Liver (tissue), 9 donors: ENCODE results near the gene PCBP1. TPM values are rescaled to one million over a fixed set of nuclear protein-coding genes. Genes with fewer than 3 reads are reported as not detected.
"Not testable (repeated sequence)": the region's sequence is repeated elsewhere in the genome, so short reads cannot be mapped to it uniquely, and the experiment has no call there.

Experiments used
- DNase-seq: peaks from one replicate; pipeline ENCODE4 v3.0.0-alpha.2; 2017; ENCODE audit warnings: low spot score
- H3K27ac ChIP-seq, 2 donors: one replicate each; pipeline ENCODE4 v1.7.0; 2013; ENCODE audit warnings: inconsistent platforms in 2 of 2, low read length in 2 of 2, control low read depth in 1 of 2, low read depth in 1 of 2, mild to moderate bottlenecking in 1 of 2
- H3K27me3 ChIP-seq, 4 donors: one replicate each; pipeline versions ENCODE4 v1.6.1 to v1.7.0; 2013; ENCODE audit warnings: low read length in 3 of 4, inconsistent platforms in 1 of 4, mild to moderate bottlenecking in 1 of 4, moderate library complexity in 1 of 4; ENCODE audit not compliant: control insufficient read depth in 4 of 4, insufficient read depth in 4 of 4
- H3K36me3 ChIP-seq, 4 donors: one replicate each; pipeline versions ENCODE4 v1.6.1 to v1.7.0; 2013; ENCODE audit warnings: low read length in 3 of 4, mild to moderate bottlenecking in 3 of 4, low read depth in 1 of 4, moderate library complexity in 1 of 4; ENCODE audit not compliant: control insufficient read depth in 4 of 4, insufficient read depth in 3 of 4
- H3K4me1 ChIP-seq, 4 donors: one replicate each; pipeline versions ENCODE4 v1.6.1 to v1.7.0; 2013; ENCODE audit warnings: low read length in 3 of 4, mild to moderate bottlenecking in 3 of 4, moderate library complexity in 1 of 4; ENCODE audit not compliant: control insufficient read depth in 4 of 4, insufficient read depth in 4 of 4
- H3K4me3 ChIP-seq, 3 donors: one replicate each; pipeline versions ENCODE4 v1.6.1 to v1.7.0; 2013; ENCODE audit warnings: low read length in 3 of 3, control low read depth in 1 of 3, low read depth in 1 of 3, mild to moderate bottlenecking in 1 of 3
- H3K9ac ChIP-seq, 2 donors: one replicate each; pipeline ENCODE4 v1.7.0; 2013; ENCODE audit warnings: low read length in 2 of 2, mild to moderate bottlenecking in 2 of 2, moderate library complexity in 2 of 2, control low read depth in 1 of 2, low read depth in 1 of 2
- H3K9me3 ChIP-seq, 4 donors: one replicate each; pipeline versions ENCODE4 v1.6.1 to v1.7.0; 2013; ENCODE audit warnings: low read length in 3 of 4; ENCODE audit not compliant: control insufficient read depth in 4 of 4
- ATF3 ChIP-seq: IDR thresholded peaks from 2 replicates; pipeline ENCODE4 v1.6.1; 2016; ENCODE audit warnings: antibody characterized with exemption
- EGR1 ChIP-seq, 2 donors: IDR thresholded peaks; 2 replicates each; pipeline ENCODE4 v1.6.1; 2016 to 2018; ENCODE audit warnings: antibody characterized with exemption in 2 of 2, low read depth in 2 of 2
- FOXA1 ChIP-seq: IDR thresholded peaks from 2 replicates; pipeline ENCODE4 v1.6.1; 2016; ENCODE audit warnings: antibody characterized with exemption
- FOXA2 ChIP-seq: IDR thresholded peaks from 2 replicates; pipeline ENCODE4 v1.6.1; 2016; ENCODE audit warnings: antibody characterized with exemption
- GABPA ChIP-seq, 2 donors: IDR thresholded peaks in 1 of 2; conservative IDR thresholded peaks in 1 of 2; 2 replicates each; pipeline ENCODE4 v1.6.1; 2016; ENCODE audit warnings: antibody characterized with exemption in 2 of 2, mild to moderate bottlenecking in 1 of 2, moderate library complexity in 1 of 2
- HNF4A ChIP-seq, 2 donors: conservative IDR thresholded peaks; 2 replicates each; pipeline ENCODE4 v1.6.1; 2016; ENCODE audit warnings: antibody characterized with exemption in 2 of 2, mild to moderate bottlenecking in 2 of 2
- HNF4G ChIP-seq: IDR thresholded peaks from 2 replicates; pipeline ENCODE4 v1.6.1; 2016; ENCODE audit warnings: antibody characterized with exemption
- JUND ChIP-seq, 2 donors: IDR thresholded peaks; 2 replicates each; pipeline ENCODE4 v1.6.1; 2016; ENCODE audit warnings: antibody characterized with exemption in 2 of 2
- MAX ChIP-seq: IDR thresholded peaks from 2 replicates; pipeline ENCODE4 v1.6.1; 2016; ENCODE audit warnings: antibody characterized with exemption
- NR2F2 ChIP-seq: IDR thresholded peaks from 2 replicates; pipeline ENCODE4 v1.6.1; 2016; ENCODE audit warnings: antibody characterized with exemption
- REST ChIP-seq: IDR thresholded peaks from 2 replicates; pipeline ENCODE4 v1.6.1; 2016; ENCODE audit warnings: antibody characterized with exemption, mild to moderate bottlenecking
- RXRA ChIP-seq, 2 donors: IDR thresholded peaks; 2 replicates each; pipeline ENCODE4 v1.6.1; 2017 to 2018; ENCODE audit warnings: antibody characterized with exemption in 2 of 2, mild to moderate bottlenecking in 1 of 2
- SP1 ChIP-seq: IDR thresholded peaks from 2 replicates; pipeline ENCODE4 v1.6.1; 2018; ENCODE audit warnings: antibody characterized with exemption, mild to moderate bottlenecking
- TAF1 ChIP-seq: conservative IDR thresholded peaks from 2 replicates; pipeline ENCODE4 v1.6.1; 2016; ENCODE audit warnings: antibody characterized with exemption, mild to moderate bottlenecking
- YY1 ChIP-seq: IDR thresholded peaks from 2 replicates; pipeline ENCODE4 v1.6.1; 2016; ENCODE audit warnings: antibody characterized with exemption, mild to moderate bottlenecking
- WGBS: extraction: QIAGEN DNeasy Blood & Tissue Kit; methylation state at CpG from one replicate; pipeline ENCODE4 v1.1.7; 2013; 5-methylcytosine and 5-hydroxymethylcytosine counted together
- polyA plus RNA-seq, 2 donors: library from polyadenylated mRNA; stranded (reverse) in 1 of 2; unstranded in 1 of 2; fragments of 200-250 nt in 1 of 2; fragments of >200 nt in 1 of 2; fragmentation: Nextera tagmentation in 1 of 2; extraction: Ambion mirVana in 1 of 2; gene quantifications; one replicate each; pipeline versions ENCODE4 v1.2.1 to v1.2.3, GENCODE V29; 2013 to 2015
- total RNA-seq, 2 donors: library from RNA; depleted of rRNA; stranded (reverse); fragments of >200 nt; gene quantifications; one replicate each; pipeline ENCODE4 v1.2.3, GENCODE V29; 2014
- TF ChIP-seq, protein P1 (sequence below): IDR thresholded peaks from 2 replicates; pipeline ENCODE4 v1.6.1; 2016; ENCODE audit warnings: antibody characterized with exemption
- donor health status: healthy.
- donor health status: healthy.
- donor health status: healthy.
- donor health status: healthy.
- donor health status: healthy.

The PCBP1 gene
- total and polyA plus RNA-seq, 4 donors = 64.0 to 202 (median 87.9) TPM

- H3K9ac ChIP-seq = no peak overlapping the region
- WGBS = 88% methylated on average over 7 of the region's 7 CpGs
- no peaks in the 10 kb centered on the region for H3K9me3 ChIP-seq
- peaks cover 6 to 26% (median 12%) of the 10 kb centered on the region in 4 donors for H3K4me1 ChIP-seq
- peak overlapping the region; percentile 5 to 14 for H3K27ac ChIP-seq
- no peaks in the 10 kb centered on the region for H3K27me3 ChIP-seq
- no peak for DNase-seq
- H3K36me3 ChIP-seq = no peaks in the 10 kb centered on the region
- no peak for TF ChIP-seq MAX
- no peak for TF ChIP-seq ATF3
- TF ChIP-seq HNF4G = no peak
- no peak for TF ChIP-seq TAF1
- TF ChIP-seq JUND (IDR thresholded peaks at IDR 0.05) = no peak
- TF ChIP-seq SP1 = no peak
- TF ChIP-seq, protein P1, sequence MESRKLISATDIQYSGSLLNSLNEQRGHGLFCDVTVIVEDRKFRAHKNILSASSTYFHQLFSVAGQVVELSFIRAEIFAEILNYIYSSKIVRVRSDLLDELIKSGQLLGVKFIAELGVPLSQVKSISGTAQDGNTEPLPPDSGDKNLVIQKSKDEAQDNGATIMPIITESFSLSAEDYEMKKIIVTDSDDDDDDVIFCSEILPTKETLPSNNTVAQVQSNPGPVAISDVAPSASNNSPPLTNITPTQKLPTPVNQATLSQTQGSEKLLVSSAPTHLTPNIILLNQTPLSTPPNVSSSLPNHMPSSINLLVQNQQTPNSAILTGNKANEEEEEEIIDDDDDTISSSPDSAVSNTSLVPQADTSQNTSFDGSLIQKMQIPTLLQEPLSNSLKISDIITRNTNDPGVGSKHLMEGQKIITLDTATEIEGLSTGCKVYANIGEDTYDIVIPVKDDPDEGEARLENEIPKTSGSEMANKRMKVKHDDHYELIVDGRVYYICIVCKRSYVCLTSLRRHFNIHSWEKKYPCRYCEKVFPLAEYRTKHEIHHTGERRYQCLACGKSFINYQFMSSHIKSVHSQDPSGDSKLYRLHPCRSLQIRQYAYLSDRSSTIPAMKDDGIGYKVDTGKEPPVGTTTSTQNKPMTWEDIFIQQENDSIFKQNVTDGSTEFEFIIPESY = no peak
- TF ChIP-seq GABPA (IDR thresholded peaks at IDR 0.05 in 1 of 2, conservative IDR thresholded peaks at IDR 0.05 in 1 of 2) = no peak
- TF ChIP-seq FOXA2 = no peak
- no peak for TF ChIP-seq RXRA (IDR thresholded peaks at IDR 0.05)
- TF ChIP-seq FOXA1 = no peak
- no peak for TF ChIP-seq NR2F2
- TF ChIP-seq EGR1 (IDR thresholded peaks at IDR 0.05; ENCODE audit: low read depth in 2 of 2) = no peak
- no peak for TF ChIP-seq HNF4A (conservative IDR thresholded peaks at IDR 0.05)
- no peak for TF ChIP-seq YY1
- H3K4me3 ChIP-seq = no peak overlapping the region
These were observed 4.5 kb downstream of the PCBP1 start for GRCh38 chr2:70091816-70092215.

DNA sequence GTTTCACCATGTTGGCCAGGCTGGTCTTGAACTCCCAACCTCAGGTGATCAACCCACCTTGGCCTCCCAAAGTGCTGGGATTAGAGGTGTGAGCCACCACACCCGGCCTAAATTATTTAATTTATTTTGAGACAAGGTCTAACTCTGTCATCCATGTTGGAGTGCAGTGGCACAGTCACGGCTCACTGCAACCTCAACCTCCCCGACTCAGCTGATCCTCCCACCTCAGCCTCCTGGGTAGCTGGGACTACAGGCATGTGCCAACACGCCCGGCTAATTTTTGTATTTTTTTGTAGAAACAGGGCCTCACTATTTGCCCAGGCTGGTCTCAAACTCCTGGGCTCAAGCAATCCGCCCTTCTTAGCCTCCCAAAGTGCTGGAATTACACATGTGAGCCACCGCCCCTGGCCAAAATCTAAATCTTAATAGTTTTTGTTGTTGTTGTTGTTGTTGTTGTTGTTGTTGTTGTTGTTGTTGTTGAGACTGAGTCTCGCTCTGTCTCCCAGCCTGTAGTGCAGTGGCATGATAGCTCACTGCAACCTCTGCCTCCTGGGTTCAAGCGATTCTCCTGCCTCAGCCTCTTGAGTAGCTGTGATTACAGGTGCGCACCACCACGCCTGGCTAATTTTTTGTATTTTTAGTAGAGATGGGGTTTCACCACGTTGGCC is 5.4 kb downstream of the PCBP1 start:
- H3K27ac ChIP-seq, DNase-seq, H3K9ac ChIP-seq, H3K4me3 ChIP-seq, H3K27me3 ChIP-seq, H3K9me3 ChIP-seq, H3K36me3 ChIP-seq: not testable (repeated sequence)
- peaks cover 10 to 26% (median 12%) of the 10 kb centered on the region in 4 donors for H3K4me1 ChIP-seq
- 96% methylated on average over 12 of the region's 12 CpGs for WGBS

DNA sequence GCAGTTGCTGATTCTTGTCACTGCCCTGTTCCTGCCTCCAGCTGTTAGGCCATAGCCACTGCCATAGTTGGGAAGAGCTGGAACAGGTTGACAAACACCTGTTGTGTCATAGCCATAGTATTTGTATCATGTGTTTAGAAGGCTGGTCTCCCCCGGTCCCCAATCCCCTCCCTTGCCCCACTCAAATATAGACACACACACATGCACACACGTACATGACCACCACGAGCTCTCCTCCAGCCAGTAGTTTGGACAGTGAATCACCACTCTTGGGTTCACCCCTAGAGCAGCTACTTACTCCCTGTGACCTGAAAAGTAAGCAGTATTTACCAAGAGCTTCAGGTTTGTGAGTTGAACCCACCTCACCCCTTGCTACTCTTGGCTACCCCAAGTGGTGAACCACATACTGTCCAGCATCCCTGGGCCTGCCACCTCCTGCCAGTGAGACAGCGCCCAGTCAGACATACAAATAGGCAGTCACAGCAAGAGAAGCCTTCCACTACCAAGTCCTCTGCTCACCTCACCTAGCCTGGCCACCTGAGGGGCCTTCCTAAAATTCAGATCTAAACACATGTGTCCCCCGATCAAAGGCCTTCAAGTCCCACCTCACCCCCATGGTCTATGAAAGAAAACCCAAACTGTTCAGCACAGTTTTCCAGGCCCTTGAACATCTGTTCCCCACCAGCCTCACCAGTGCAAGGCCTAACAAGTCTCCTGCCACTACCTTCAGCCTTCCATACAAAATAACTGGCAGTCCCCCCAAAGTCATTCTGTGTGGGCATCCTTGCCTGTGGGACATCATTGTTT is 7.1 kb downstream of the PCBP1 start:
- Histone ChIP-seq H3K4me3 (no peak overlapping the region), H3K27me3 (no peaks in the 10 kb centered on the region), H3K36me3 (no peaks in the 10 kb centered on the region), H3K9ac (peak overlapping the region; percentile 7 to 97), H3K27ac (peak overlapping the region; percentile 91 to 97), H3K9me3 (no peaks in the 10 kb centered on the region), H3K4me1 (peaks cover 10 to 28% (median 14%) of the 10 kb centered on the region in 4 donors)
- DNase-seq = no peak
- TF ChIP-seq EGR1 (IDR thresholded peaks at IDR 0.05; ENCODE audit: low read depth in 2 of 2) = no peak
- TF ChIP-seq MAX = no peak
- no peak for TF ChIP-seq FOXA1
- TF ChIP-seq NR2F2 = no peak
- no peak for TF ChIP-seq REST
- TF ChIP-seq HNF4A (conservative IDR thresholded peaks at IDR 0.05) = no peak
- TF ChIP-seq TAF1 = no peak
- TF ChIP-seq HNF4G = no peak
- no peak for TF ChIP-seq SP1
- TF ChIP-seq GABPA (IDR thresholded peaks at IDR 0.05 in 1 of 2, conservative IDR thresholded peaks at IDR 0.05 in 1 of 2) = no peak
- no peak for TF ChIP-seq YY1
- 93% methylated on average over 5 of the region's 5 CpGs for WGBS
